Fibroblast of skin of scalp (primary cell): ENCODE results near the gene LYVE1.
A peak's percentile ranks its signal among the peaks of the same experiment; 100 is the strongest.

Experiments
- DNase-seq: peaks from one replicate; pipeline ENCODE4 v3.0.0-alpha.2; 2013

LYVE1 gene

GRCh38 chr11:10592331-10592730 is 23.9 kb upstream of the LYVE1 start:
- DNase-seq: peak; percentile 96

DNA sequence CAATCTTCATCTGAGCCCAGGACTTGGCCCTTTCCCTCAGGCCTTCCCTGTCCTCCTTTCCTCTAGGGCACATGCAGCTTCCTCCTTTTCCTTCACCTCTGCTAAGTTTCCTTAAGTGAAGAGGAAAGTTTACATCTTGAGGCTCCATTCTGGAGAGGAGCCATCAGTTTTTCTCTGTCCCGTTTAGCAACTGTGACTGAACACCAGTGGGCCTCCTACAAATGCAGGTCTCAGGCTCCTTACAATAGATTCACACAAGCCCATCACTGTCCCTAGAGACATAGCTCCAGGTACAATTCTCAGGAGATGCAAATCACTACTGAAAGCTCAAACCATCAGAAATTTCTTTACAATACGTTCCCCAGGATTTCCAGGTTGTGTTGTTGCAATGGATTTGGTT is 23.3 kb upstream of the LYVE1 start:
- no peak for DNase-seq

GRCh38 chr11:10590218-10590915 is 21.9 kb upstream of the LYVE1 start:
- peak; percentile 40 for DNase-seq

- no peak for DNase-seq
Observed at GRCh38 chr11:10588904-10589303, 20.4 kb upstream of the LYVE1 start.

DNA sequence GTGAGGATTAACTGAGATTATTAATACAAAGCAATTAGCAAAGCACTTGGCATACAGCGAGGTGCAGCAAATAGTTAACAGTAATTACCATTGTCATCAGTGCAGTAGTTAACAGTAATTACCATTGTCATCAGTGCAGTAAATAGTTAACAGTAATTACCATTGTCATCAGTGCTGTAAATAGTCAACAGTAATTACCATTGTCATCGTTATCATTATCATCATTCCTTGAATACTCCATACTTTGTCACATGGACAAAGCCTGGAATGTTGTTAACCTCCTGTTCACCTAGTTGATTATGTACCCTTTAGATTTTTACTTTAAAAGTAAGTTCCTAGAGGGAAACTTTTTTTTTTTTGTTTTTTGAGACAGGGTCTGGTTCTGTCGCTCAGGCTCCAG is 19.5 kb upstream of the LYVE1 start:
- no peak for DNase-seq

GRCh38 chr11:10587388-10587787 is 18.9 kb upstream of the LYVE1 start:
- no peak for DNase-seq

GRCh38 chr11:10584071-10584501 is 15.6 kb upstream of the LYVE1 start:
- no peak for DNase-seq

GRCh38 chr11:10581481-10582019 is 13.1 kb upstream of the LYVE1 start:
- DNase-seq: no peak

DNA sequence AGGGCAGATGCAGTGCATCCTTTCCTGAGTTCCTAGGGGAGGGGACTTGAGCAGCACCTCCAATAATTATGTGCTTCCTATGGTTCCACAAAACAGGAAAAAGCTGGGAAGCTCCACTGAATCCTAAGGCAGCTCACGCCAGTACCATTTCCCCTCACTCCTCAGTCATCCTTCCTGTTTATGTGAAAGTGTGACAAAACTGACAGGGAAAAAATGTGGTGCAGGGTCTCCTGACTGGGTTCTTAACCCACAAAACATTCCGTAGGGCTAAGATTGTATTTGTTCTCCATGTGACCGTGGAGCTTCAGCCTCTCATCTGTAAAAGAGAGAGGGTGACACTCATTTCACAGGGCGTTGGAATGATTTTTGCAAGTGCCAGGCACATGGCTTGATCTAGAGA is 12.2 kb upstream of the LYVE1 start:
- no peak for DNase-seq

GRCh38 chr11:10579700-10580099 is 11.2 kb upstream of the LYVE1 start:
- DNase-seq: no peak

DNA sequence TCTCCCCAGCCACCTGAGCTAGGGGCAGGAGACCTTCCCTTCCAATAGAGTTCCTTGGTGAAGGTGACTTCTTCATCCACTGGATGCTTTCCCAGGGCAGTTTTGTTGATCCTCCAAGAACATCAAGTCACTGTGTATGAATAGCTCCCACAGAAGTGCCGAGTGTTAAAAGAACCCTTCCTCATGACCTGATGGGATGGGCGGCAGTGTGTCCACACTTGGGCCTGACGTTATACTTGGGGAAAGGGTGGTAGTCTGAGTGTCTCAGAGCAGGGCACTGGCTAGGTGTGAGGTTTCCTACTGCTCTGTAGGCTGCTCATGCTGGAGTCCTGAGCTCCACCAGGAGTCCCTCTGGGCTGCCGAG is 7.6 kb upstream of the LYVE1 start:
- no peak for DNase-seq

DNA sequence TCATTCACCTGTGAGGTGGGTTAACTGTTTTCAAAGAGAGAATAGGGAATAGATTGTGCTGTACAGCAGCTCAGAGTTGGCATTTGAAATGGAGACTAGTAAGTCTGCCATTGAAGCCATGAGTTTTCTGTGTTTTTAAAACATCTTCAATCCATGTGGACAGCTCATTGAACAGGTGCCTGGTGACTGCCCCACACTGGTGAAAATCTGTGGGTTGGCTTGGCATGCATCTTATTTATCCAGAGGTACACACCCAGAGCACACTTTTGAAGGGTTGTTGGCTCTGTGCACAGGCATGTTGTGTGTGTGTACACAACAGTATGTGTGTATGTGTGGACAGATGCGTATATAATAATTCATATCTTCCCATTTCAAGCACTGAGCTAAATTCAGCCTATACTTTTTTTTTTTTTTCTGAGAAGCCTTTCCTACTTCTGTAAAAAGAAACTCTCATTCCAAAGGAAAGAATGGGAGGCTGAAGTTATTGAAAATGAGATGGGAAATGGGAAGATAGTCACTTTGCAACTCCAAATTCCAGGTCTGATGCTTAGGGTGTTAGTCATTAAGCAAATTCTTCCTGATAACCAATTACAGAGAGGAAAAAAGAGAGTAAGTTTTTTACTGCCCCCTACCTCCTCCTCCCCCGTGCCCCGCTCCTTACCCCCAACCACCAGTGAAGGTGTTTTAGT is 7.0 kb upstream of the LYVE1 start:
- no peak for DNase-seq

- DNase-seq: no peak
Observed at GRCh38 chr11:10573556-10573955, 5.1 kb upstream of the LYVE1 start.

DNA sequence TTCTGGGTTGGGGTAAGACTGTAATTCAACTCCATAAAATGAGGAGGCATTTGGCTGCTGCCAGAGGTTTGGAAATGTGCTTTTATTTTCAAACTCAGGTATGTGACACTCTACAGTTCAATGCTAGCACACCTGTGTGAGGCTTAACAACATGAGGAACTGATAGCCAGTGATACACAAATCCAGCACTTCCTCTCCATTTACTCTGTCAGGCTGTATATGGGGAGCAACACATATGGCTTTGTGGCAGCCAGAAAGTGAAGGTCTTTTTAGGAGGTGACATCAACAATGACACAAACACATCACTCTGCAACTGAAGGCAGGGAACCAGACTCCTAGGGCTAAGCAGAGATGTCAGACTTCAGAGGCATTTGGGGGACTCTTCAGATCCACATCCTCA is 4.6 kb upstream of the LYVE1 start:
- DNase-seq: no peak

- no peak for DNase-seq
Observed at GRCh38 chr11:10572533-10572932, 4.1 kb upstream of the LYVE1 start.

DNA sequence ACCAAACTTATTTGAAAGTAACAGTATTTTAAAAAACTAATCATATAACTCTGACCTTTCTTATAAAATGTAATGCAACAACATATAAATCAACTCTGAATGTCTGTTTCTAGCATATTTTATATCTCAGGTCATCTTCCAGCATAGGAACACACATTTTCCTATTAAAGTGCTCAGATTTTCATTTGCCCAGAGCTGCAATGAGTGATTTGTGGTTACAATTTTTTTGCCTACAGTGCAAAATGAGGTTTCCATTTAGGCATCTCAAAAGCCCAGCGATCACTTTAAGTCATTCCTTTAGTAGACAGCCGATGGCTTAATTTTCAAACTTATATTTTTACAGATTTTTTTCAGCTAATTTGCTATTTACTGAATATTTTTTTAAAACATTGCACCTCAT is 1.0 kb downstream of the LYVE1 start:
- peak; percentile 57 for DNase-seq

GRCh38 chr11:10566257-10566957 is 2.1 kb downstream of the LYVE1 start:
- no peak for DNase-seq

- DNase-seq: no peak
Observed at GRCh38 chr11:10565493-10565892, 3.0 kb downstream of the LYVE1 start.

- peak; percentile 36 for DNase-seq
Observed at GRCh38 chr11:10564696-10565318, 3.7 kb downstream of the LYVE1 start.

DNA sequence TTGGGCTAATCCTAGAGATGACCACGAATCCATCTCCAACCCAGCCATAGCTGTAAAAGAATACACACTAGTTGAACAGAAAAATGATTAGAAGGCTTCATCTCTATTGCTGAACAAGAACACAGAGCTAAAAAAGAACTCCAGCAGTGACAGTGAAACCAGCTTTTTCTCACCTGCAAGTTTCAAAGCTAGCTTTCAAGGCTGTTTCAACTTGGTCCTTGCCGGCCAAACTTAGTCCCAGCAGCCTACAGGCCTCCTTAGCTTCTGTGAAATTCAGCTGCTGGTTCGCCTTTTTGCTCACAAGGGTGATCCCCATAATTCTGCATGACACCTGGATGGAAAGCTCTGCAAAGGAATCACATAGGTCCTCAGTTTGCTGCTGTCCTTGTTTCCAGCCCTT is 4.4 kb downstream of the LYVE1 start:
- no peak for DNase-seq

GRCh38 chr11:10561947-10562346 is 6.5 kb downstream of the LYVE1 start:
- DNase-seq: no peak

- DNase-seq: no peak
Observed at GRCh38 chr11:10561043-10561818, 7.2 kb downstream of the LYVE1 start.
